Psoas muscle (tissue), 8 donors: ENCODE results near the gene RTF1. TPM values are rescaled to one million over a fixed set of nuclear protein-coding genes. Genes with fewer than 3 reads are reported as not detected.
A peak's percentile ranks its signal among the peaks of the same experiment; 100 is the strongest.
"Not testable (repeated sequence)": the region's sequence is repeated elsewhere in the genome, so short reads cannot be mapped to it uniquely, and the experiment has no call there.

Experiments used
- ATAC-seq, 4 donors: fragments of 200-7000 bp; cut with Tn5 transposase; one replicate each; pipeline ENCODE4 v1.9.1; 2020; ENCODE audit warnings: moderate library complexity in 3 of 4, mild to moderate bottlenecking in 2 of 4
- DNase-seq, 2 donors: peaks; one replicate each; pipeline ENCODE4 v3.0.0-alpha.2; 2020
- H3K27ac ChIP-seq: fragments of 200-600 bp; one replicate; pipeline ENCODE4 v1.8.0; 2022
- H3K27me3 ChIP-seq, 3 donors: fragments of 200-600 bp in 1 of 3; one replicate each; pipeline versions ENCODE4 v1.6.1 to v1.8.0; 2013 to 2022; ENCODE audit warnings: low read length in 2 of 3, mild to moderate bottlenecking in 2 of 3, moderate library complexity in 1 of 3; ENCODE audit not compliant: insufficient read depth in 3 of 3
- H3K36me3 ChIP-seq, 2 donors: fragments of 200-600 bp in 1 of 2; one replicate each; pipeline versions ENCODE4 v1.6.1 to v1.8.0; 2013 to 2022; ENCODE audit warnings: low read depth in 1 of 2, mild to moderate bottlenecking in 1 of 2, moderate library complexity in 1 of 2; ENCODE audit not compliant: insufficient read depth in 1 of 2
- H3K4me1 ChIP-seq: fragments of 200-600 bp; one replicate; pipeline ENCODE4 v1.8.0; 2022
- H3K4me3 ChIP-seq: fragments of 200-600 bp; one replicate; pipeline ENCODE4 v1.8.0; 2022; ENCODE audit warnings: mild to moderate bottlenecking
- H3K9me3 ChIP-seq: fragments of 200-600 bp; one replicate; pipeline ENCODE4 v1.8.0; 2022
- whole genome bisulfite sequencing, 3 donors: extraction: QIAGEN DNeasy Blood & Tissue Kit; methylation state at CpG; one replicate each; pipeline versions ENCODE4 v1.1.6 to v1.1.7; 2013; 5-methylcytosine and 5-hydroxymethylcytosine counted together
- intact Hi-C, 2 donors: fragments of 100-400 bp; cut with DNase I; formaldehyde crosslinking; loops; one replicate each; pipeline versions ENCODE4 v1.11.0 to v1.14.2; 2022
- long read RNA-seq, 2 donors: library from polyadenylated mRNA; unstranded; transcript quantifications; one replicate each; pipeline ENCODE4 v2.0.0, GENCODE V29; 2021
- polyA plus RNA-seq, 3 donors: library from polyadenylated mRNA; stranded (reverse); fragments of 200-250 nt; gene quantifications; one replicate each; pipeline ENCODE4 v1.2.3, GENCODE V29; 2013
- total RNA-seq, 4 donors: library from RNA; stranded (reverse); fragmentation: NEBNext Ultra II Directional in 2 of 4; extraction: Animal tissue kit (Norgen Biotek cat#: 25700) in 2 of 4; gene quantifications; one replicate each; pipeline versions ENCODE4 v1.2.1 to v1.2.4, GENCODE V29; 2021 to 2023
- TF ChIP-seq, protein P1 (sequence below): fragments of 200-600 bp; IDR thresholded peaks from one replicate; pipeline ENCODE4 v1.8.0; 2022; ENCODE audit warnings: antibody characterized with exemption
- donor health status: healthy with polysubstance abuse.
- donor health status: DM: no; HTN: no; CAD: no; lungs with moderate emphysema.
- donor health status: Bipolar disorder and iron deficiency.
- donor health status: healthy.
- donor health status: DM: yes; HTN: yes; CAD: no.
- donor health status: DM: no; HTN: no; CAD: no.
- donor health status: DM: no; HTN: no; CAD: no.
- donor health status: DM: yes; HTN: yes; CAD: no.

Gene RTF1
- total RNA-seq = 10 to 100 TPM; 27.0 to 40.3 (median 32.2) TPM
- 10 to 100 TPM; 12.2 to 28.4 (median 15.1) TPM for polyA plus RNA-seq
- long read RNA-seq, donor 1, full-length matches to known transcripts = 11 of 109 reads
- long read RNA-seq, donor 1, partial matches to known transcripts = 96 of 109 reads
- long read RNA-seq, donor 1, other reads (novel, unspliced or antisense) = 2 of 109 reads
- long read RNA-seq, donor 2, full-length matches to known transcripts = 9 of 186 reads
- long read RNA-seq, donor 2, partial matches to known transcripts = 170 of 186 reads
- long read RNA-seq, donor 2, other reads (novel, unspliced or antisense) = 7 of 186 reads

DNA sequence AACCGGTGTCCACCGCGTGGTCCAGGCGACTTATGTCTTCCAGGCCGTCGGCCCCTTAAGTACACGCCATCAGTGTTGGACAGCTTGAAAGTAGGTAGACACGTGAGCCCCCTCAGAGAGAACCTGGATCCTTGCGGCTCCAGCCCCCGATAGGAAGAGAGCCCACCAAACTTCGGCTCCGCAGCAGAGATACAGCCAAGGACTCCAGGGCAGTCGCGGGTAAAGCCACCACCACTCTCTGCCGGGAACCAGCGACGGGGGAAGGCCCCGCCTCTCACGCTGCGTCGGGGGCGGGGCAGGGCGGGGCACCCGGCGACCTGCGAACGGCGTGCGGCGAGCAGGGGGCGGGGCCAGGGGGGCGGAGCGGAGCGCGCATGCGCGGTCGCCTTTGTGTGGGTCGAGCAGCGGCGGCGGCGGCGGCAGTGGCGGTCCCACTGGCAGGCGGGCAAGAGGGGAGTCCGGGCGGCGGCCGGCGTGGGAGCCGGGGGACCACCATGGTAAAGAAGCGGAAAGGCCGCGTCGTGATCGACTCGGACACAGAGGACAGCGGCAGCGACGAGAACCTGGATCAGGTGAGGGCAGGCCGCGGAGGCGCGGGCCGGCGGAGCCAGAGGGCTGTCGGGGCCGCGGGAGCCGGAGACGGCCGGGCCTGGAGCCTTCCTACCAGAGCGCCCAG, at the start of gene RTF1:
Gene RTF1 (plus strand): TSS at position 354 of the 676 bp plus-strand sequence. CDS start 21 bp downstream, at position 375.
- Histone ChIP-seq H3K4me1 (peaks cover 27% of the 10 kb centered on the region), H3K27ac (peak within 1 kb of the TSS; percentile 90), H3K9me3 (no peaks in the 10 kb centered on the region), H3K27me3 (no peaks in the 10 kb centered on the region), H3K4me3 (peak within 1 kb of the TSS; percentile 100), H3K36me3 (no peaks in the 10 kb centered on the region)
- ATAC-seq = peak; percentile 97 to 98 (median 98)
- TF ChIP-seq, protein P1, sequence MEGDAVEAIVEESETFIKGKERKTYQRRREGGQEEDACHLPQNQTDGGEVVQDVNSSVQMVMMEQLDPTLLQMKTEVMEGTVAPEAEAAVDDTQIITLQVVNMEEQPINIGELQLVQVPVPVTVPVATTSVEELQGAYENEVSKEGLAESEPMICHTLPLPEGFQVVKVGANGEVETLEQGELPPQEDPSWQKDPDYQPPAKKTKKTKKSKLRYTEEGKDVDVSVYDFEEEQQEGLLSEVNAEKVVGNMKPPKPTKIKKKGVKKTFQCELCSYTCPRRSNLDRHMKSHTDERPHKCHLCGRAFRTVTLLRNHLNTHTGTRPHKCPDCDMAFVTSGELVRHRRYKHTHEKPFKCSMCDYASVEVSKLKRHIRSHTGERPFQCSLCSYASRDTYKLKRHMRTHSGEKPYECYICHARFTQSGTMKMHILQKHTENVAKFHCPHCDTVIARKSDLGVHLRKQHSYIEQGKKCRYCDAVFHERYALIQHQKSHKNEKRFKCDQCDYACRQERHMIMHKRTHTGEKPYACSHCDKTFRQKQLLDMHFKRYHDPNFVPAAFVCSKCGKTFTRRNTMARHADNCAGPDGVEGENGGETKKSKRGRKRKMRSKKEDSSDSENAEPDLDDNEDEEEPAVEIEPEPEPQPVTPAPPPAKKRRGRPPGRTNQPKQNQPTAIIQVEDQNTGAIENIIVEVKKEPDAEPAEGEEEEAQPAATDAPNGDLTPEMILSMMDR = no peak
- intact Hi-C loops = no loop called here
- 0 to 1% (median 0%) methylated on average over 37 to 74 of the region's 74 CpGs for WGBS, 3 donors
- DNase-seq = peak; percentile 95 to 98

DNA sequence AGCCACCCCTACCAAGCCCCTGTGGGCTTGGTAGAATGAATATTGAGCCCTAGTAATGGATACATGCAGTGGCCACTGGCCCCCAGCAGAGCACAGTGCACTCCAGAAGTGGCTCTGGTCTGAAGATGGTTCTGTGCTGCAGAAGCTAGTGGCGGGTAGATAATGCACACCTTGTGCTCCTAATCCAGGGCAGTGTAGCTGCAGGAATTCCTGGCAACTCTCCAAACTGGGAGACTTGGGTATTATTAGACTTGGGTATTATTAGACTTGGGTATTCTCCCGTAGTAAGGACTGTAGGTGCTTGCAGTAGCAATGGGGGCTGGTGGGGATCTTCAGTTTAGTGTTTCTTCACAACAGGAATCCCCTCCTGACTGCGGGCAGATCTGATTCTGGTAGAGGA, 49.5 kb upstream of the RTF1 start:
- H3K4me1 ChIP-seq = peaks cover 3% of the 10 kb centered on the region
- H3K27me3 ChIP-seq = no peaks in the 10 kb centered on the region
- DNase-seq (no peak), ATAC-seq (peak; percentile 46 to 81 (median 65))
- intact Hi-C loops = no loop called here
- no peak overlapping the region for H3K4me3 ChIP-seq
- TF ChIP-seq, protein P1 = no peak
- H3K27ac ChIP-seq = no peak overlapping the region
- 41 to 63% (median 46%) methylated on average over 3 of the region's 3 CpGs for WGBS, 3 donors
- H3K9me3 ChIP-seq = no peaks in the 10 kb centered on the region
- peaks cover 0 to 42% of the 10 kb centered on the region in 2 donors for H3K36me3 ChIP-seq

DNA sequence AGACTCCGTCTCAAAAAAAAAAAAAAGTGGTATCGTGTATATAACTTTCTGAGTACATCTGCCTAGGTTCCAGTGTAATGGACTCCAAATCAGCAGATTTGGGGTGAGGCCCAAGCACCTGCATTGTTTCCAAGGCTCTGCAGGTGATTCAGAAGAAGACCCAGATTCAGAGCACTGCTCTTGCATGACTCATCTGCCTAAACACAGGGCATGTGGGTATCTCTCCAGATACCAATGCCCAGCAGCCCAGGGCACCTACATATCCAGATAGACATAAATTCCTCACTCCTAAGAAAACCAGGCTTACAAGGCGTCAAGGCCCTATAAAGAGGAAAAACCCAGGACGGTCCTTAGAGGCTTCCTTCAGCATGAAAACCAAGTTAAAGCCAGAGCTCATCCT, 38.9 kb upstream of the RTF1 start:
- H3K4me1 ChIP-seq = no peaks in the 10 kb centered on the region
- ATAC-seq (no peak), DNase-seq (no peak)
- H3K27ac ChIP-seq = no peak overlapping the region
- intact Hi-C loops = no loop called here
- H3K27me3 ChIP-seq = no peaks in the 10 kb centered on the region
- no peaks in the 10 kb centered on the region for H3K9me3 ChIP-seq
- 97 to 100% (median 99%) methylated on average over 4 of the region's 4 CpGs for WGBS, 3 donors
- H3K4me3 ChIP-seq = no peak overlapping the region
- peaks cover 0 to 49% of the 10 kb centered on the region in 2 donors for H3K36me3 ChIP-seq
- TF ChIP-seq, protein P1 = no peak

DNA sequence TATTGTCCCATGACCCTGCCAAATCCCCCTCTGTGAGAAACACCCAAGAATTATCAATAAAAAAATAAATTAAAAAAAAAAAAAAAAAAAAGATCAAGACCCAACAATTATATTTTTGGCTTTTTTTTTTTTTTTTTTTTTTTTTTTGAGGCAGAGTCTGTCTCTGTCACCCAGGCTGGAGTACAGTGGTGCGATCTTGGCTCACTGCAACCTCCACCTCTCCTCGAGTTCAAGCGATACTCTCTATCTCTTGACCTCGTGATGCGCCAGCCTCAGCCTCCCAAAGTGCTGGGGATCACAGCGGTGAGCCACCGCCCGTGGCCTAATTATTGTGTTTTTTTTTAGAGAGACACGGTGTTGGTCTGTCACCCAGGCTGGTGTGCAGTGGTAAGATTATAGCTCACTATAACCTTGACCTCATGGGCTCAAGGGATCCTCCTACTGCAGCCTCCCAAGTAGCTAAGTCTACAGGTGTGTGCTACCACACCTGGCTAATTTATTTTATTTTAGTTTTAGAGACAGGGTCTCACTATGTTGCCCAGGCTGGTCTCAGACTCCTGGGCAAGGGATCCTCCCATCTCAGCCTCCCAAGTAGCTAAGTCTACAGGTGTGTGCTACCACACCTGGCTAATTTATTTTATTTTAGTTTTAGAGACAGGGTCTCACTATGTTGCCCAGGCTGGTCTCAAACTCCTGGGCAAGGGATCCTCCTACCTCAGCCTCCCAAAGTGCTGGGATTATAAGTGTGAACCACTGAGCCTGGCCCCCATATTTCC, 32.7 kb upstream of the RTF1 start:
- H3K4me3 ChIP-seq, intact Hi-C loops, H3K9me3 ChIP-seq, H3K27me3 ChIP-seq, DNase-seq, H3K4me1 ChIP-seq, H3K27ac ChIP-seq, ATAC-seq: not testable (repeated sequence)
- H3K36me3 ChIP-seq = peaks cover 2 to 63% of the 10 kb centered on the region in 2 donors
- 93 to 97% (median 95%) methylated on average over 9 of the region's 9 CpGs for WGBS, 3 donors

DNA sequence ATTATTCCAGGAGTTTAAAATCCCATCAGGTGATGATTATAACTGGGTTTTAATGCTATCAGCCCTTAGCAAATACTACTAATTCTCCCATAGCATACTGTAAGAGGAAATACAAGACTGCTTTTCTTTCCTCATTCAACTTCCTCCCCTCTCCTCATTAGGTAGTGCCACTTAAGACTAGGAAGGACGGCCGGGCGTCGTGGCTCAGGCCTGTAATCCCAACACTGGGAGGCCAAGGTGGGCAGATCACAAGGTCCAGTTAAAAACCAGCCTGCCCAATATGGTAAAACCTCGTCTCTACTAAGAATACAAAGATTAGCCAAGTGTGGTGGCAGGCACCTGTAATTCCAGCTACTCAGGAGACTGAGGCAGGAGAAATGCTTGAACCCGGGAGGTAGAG, 29.2 kb upstream of the RTF1 start:
- ATAC-seq (no peak), DNase-seq (no peak)
- Histone ChIP-seq H3K4me1 (no peaks in the 10 kb centered on the region), H3K36me3 (peaks cover 3 to 78% of the 10 kb centered on the region in 2 donors), H3K4me3 (no peak overlapping the region), H3K9me3 (no peaks in the 10 kb centered on the region), H3K27ac (no peak overlapping the region), H3K27me3 (no peaks in the 10 kb centered on the region)
- TF ChIP-seq, protein P1 = no peak
- WGBS, 3 donors = 93 to 94% (median 94%) methylated on average over 6 of the region's 6 CpGs
- intact Hi-C loops = no loop called here
